GM21526 (cell line): Measurements from ENCODE around the gene MCC.

Experiments used
- ATAC-seq: cut with Tn5 transposase; IDR thresholded peaks from one replicate; pipeline ENCODE4 v1.9.1; 2021; ENCODE audit warnings: moderate library complexity; ENCODE audit not compliant: unreplicated experiment, low FRiP score

Gene MCC

DNA sequence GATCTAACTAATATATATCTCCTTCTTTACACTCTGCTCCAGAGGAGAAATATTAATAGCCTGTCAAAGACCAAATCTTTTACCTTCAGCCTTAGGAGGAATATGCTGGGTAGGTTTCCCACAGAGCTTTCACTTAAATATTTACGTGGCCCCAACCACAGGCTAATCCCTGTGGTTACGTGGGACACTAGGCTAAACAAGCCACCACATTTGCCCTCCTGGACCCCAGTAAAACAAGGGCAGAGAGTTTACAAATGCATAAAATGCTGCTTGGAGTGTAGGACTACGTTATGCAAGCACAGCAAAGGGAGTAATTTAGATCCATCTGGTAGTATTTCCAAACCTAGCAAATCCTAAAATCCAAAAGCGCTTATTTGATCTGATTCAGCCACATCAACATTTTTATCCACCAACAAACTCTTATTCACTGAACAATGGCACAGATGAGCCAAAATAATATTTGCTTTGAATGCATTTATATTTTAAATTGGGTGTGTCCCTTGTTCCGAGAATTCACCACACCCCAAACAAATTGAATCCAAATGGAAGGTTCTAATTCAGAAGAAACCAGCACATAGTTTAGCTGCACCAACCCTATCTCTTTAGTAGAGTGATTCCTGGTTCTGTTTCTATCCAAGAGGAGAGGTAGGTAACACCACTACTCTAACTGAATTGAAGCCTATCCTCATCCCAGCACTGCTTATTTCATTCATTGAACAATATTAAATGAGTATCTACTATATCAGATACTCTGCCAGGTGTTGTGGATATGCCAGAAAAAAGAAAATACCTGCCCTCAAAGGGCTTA, 232.5 kb downstream of the MCC start:
- ATAC-seq: no peak

DNA sequence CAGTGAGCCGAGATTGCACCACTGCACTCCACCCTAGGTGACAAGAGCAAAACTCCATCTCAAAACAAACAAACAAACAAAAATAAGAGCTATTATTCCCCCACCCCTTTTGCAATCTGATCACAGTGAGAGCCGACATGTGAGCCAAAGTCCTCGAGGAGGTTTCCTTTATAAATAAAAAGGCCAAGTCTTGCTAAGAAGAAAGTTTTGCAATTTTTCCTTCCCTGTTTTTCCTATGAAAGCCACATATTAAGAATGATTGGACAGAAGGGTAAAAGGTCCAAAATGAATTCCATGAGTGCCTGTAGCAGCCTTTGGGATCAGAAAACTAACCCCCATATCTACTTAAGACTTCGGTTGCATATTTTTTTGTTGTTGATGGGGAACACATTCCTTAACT, 233.1 kb downstream of the MCC start:
- ATAC-seq: no peak

DNA sequence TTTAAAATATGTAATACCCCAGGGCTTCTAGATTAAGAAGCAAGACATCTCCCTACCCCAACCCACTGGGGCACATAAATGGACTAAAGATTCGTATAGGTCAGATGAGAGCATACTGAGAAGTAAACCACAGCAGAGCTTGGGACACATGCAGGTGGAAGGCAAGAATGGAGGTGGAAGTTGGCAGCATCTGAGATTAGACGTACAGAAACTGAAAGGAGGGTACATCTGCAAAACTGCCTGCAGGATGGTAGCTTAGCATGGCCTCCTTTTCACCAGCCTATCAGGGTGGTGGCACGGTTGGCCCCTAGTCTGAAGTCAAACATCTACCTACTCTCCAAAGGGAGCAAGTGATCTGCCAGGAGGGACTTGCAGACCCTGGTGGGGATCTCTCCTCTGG, 235.2 kb downstream of the MCC start:
- no peak for ATAC-seq

DNA sequence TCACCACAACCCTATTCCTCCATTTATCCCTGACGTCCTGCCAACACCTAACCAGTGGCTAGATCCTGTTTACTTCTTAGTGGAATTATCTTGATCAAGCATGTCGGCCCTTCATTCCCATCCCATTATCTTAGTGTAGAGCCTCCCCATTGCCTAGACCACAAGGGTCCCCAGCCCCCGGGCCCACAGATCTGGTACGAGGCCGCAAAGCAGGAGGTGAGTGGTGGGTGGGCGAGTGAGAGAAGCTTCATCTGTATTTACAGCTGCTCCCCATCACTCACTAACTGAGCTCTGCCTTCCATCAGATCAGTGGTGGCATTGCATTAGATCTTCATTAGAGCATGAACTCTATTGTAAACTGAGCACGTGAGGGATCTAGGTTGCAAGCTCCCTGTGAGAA, 236.2 kb downstream of the MCC start:
- ATAC-seq: no peak

DNA sequence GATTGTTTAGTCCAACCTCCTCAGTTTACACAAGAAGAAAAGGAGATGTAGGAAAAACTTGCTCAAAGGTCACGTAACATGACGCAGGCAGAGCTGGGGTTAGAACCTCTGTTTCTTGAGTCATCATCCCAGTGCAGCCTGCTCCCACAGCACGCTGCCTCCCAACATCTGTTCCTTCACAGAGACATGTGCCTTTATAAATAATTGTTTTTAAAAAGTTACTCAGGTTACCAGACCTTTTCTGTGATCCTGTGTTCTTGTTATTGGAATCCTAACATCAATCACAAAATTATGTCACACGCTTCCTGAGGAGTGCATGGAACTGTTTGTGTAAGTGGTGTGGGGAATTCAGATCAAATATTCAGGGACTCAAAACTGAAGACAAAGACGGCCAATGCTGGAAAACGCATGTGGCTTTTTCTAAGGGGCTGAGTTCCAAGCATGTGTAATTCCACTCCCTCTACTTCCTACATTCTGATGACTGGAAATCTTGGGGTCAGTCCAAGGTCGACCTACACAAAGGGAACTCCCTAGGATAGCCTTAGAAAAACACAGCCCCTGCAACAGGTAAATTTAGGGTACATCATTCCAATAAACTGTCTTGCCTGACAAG, 237.8 kb downstream of the MCC start:
- no peak for ATAC-seq

DNA sequence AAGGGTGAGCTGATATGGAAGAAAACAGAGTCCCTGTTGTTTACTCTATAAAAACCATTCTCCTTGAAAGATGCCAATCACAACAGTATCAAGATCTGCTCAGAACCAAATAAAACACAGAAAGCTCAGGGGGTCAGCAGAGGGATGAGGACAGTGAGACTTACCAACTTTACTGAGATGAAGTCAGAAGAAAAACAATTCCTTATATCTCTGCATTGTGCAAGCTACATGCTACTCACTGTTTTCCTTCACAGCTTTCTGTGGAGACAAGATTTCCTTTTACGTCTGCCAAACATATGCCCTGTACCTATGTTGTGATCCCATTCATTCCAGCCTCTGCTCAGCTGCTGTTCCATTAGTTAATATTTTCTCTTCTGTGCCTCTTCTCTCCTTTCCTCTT, 239.0 kb downstream of the MCC start:
- ATAC-seq: no peak

DNA sequence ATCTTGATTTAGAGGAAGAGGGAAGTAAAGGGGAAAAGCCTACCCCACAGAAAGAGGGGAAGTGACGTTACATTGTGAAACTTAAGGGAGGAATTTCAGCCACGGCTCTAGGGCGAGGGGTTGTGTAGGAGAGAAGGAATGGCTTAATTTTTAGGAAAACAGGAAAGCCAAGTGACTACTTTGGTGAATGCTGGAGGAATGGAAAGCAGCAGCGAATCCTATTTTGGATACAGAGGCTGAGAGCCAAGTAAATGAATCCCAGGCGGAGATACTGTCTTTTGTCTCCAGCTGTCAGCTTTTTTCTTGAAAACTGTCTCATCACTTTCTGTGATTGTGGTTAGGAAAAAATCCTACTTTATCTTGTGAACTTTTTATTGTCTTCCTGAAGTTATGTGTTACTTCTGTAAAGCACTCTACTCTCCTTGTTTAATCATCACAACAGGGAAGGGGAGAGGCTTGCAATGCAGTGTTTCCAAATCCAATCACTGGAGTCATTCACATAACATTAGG, 241.8 kb downstream of the MCC start:
- ATAC-seq: no peak

DNA sequence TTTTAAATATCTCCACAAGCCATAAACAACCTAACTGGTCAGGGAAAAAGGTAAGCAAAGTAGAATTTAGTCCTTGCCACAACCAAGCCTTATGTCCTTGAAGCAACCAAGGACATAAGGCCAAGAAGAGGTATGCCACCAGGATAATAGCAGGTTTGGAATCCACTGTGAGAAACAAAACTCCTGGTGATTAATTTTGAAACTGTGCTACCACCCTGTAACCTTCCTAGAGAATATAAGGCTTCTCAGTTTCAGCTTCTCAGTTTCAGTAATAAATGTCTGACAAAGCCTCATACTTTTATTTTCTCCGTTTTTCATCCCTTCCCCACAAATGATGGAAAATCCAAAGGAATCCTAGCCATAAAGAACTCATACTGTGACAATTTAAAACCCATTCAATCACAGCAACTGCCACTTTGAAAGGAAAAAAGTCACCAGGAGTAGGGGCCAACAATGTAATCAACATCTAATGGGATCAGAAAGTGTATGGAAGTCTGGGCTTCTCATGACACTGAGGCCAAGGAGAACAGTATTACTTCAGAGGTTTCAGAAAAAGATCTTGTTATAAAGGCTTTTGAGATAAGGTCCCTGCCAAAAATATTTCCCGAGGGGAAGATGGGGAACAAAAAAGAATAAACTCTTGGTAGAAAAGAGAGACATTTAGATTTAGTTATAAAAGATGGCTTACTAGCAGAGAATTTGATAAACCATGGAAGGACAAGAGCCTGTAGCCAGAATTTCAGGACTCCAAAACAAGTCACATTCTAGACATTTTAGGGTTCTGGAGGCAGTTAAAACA, 242.6 kb downstream of the MCC start:
- ATAC-seq: peak; percentile 50

DNA sequence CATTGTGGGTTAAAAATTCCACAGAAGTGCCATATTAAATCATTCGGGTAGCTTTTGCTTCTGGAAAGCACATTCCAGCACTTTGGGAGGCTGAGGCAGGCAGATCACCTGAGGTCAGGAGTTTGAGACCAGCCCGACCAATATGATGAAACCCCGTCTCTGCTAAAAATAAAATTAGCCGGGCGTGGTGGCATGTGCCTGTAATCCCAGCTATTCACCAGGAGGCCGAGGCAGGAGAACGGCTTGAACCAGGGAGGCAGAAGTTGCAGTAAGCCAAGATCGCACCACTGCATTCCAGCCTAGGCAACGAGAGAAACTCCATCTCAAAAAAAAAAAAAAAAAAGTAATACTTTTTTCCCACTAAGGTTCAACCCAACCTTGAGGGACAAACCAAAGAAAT, 243.3 kb downstream of the MCC start:
- no peak for ATAC-seq

DNA sequence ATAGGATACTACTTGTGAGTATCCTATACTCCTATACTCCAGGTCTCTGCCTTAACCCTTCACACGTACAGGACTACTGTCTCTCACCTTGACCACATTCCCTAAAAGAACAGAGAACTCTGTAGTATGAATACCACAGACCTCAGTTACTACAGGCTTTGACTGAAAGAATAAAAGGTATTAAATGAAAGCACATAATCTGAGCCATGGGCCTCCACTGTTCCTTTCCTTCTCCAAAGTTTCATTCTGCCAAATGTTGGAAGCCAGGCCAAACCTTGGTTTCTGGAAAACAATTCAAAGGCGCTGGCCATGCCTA, 244.9 kb downstream of the MCC start:
- ATAC-seq: no peak

DNA sequence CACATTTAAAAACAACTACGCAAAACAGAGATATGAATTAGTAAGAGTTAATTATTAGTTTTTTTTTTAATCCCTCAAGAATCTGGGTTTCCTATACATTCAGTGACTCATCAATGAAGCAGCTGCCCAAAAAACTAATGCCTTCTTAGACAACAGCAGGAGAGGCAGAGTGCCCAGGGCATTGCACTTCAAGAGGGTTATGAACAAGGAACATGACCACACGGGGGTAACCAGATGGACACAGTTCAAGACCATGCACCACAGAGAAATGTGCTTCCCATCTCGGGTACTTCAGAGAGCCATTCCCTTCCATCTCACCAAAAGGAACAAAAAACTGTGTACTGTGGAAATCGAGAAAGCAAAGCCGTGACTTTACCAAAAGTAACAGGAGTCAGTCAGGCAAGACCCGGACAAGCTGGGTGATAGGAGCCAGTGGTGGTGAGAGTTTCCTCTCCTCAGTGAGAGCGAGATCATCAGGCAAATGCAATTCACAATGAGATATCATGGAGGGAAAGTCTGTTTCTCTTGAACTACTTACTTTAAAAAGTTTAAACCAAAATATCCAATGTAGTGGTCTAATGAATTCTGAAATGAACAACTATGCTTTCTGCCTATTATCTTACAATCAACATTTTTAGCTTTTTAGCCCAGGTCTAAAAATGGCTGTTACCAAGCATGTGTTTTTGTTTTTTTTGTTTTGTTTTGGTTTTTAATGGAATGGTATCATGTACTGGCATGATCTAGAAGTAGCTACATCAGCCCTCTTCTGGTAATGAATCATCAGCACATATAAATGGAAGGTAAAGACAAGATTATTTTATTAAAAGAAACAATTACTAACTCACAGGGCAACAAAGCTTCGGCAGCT, 245.5 kb downstream of the MCC start:
- no peak for ATAC-seq

DNA sequence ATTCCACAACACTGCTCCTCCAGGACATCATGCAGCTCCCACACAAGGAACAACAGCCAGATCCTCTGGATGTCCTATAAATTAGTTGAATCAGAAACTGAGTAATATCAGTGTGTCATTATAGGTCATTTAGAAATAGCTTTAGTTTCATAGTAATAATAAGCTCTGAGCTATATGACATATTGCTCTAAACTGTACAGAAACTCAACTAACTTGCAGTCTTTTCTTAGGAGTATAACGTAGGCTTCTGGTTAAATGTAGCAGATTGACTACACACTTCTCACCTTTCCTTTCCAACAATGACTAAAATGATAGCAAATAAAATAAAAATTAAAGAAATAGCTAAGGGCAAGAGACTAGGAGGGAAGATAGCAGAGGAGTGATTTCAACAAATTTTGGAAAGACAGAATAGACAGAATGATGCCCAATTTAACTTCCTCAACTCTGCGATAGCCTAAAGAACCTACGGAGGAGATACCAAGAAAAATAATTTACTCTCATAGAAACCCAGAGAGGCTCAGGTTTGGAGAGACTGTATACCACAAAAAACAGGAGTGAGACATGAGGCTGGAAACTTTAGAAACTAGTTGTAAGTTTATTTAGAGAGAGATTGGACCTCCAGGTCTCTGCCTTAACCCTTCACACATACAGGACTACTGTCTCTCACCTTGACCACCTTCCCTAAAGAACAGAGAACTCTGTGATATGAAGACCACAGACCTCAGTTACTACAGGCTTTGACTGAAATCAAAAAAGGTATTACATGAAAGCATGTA, 247.1 kb downstream of the MCC start:
- no peak for ATAC-seq

DNA sequence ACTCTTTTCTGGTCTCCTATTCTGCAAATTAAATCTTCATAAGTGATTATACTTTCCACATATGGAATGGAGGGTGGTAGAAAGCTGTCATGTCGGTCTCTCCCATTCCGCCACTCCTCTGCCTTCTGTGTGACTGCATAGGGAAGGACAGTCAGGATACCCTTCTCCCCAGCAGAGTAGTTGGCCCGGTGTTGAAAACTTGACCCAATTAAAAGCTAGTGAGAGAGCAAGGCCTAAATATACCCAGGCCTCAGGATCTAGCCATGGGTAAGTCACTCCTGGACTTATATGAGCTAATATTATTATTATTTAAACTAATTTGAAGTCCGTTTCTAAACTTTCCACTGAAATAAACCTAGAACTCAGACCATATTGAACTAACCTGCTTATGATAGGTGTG, 248.2 kb downstream of the MCC start:
- no peak for ATAC-seq

DNA sequence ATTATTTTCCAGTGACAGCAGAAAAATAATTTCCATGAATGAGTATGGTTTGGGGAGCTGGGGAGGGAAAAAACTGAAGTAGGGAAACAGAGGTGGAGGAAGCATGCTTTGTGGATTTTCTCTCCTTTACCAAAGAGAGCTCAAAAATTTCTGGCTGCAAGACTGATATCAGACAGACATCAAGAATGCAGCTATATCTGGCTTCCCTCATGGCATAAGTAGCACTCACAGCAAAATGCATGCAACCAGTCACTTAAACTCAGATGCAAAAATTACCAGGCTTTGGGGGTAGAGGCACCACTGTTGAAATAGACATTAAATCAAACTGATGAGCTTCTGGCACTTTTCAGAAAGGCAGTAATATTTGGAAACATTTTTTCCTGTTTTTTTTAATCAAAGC, 250.4 kb downstream of the MCC start:
- no peak for ATAC-seq

DNA sequence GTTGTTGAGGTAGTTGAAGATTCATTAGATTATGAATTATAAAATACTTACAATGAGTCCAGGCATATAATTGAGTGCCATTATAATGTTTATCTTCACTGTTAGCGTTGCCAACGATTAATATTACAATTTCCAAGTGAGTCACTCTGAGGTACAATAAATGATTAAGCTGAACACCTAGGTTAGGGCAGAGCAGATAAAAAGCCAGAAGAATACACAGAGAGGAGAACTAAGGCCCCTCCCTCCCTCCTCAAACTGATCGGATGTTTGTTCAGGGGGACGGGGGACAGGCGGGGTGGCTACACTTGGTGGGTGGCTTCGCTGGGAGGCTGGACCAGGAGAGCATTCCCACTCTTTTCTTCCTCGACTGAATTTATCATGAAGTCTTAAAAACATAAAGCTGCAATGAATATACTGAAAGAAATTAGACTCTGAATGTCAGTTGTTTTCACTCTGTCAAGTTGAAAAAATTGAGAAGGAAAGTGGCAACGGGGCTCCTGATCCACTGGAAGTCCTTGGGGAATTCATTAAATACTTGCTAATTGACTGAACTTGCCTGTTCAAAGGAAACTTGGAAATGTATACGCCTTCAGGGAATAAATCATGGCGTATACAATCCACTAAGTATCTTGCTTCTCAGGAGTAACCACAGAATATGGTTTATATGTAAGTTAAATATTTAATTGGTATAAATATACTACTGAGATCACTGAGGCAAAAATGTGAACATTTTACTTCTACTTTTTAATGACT, 251.5 kb downstream of the MCC start:
- ATAC-seq: no peak

DNA sequence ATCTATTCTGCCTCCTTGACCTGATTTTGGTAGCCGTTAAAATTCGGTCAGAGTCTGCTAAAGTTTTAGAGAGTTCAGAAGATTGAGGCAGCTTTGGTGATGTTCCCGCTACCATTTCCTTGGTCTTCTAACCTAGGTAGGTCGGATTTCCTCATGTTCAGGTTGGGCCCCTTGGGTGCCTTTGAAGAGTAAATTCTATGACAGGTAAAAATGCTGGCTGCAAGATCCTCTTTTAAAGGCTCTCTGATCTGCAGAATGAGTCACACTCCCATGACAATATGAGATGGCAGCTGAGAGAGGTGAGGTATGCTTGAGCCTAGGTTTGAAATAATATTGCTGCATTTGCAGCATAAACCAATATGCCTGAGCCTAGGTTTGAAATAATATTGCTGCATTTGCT, 252.4 kb downstream of the MCC start:
- ATAC-seq: no peak

DNA sequence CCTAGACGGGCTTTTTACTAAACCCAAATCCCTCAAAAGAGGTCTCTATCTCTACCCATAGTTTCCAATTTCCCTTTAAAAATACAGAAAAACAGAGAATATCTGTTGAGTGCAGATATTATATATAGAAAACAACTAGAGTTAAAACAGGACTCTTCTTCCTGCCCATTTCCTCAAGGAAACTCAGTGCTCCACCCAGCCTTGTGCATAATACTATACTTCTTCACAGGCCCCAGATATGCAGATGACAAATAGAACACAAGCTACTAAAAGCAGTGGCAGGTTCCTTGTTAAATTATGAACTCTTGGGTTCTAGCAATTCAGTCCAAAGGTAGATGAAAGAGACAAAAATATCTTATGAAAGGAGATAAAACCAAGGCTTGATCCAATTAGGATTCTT, 253.7 kb downstream of the MCC start:
- no peak for ATAC-seq

DNA sequence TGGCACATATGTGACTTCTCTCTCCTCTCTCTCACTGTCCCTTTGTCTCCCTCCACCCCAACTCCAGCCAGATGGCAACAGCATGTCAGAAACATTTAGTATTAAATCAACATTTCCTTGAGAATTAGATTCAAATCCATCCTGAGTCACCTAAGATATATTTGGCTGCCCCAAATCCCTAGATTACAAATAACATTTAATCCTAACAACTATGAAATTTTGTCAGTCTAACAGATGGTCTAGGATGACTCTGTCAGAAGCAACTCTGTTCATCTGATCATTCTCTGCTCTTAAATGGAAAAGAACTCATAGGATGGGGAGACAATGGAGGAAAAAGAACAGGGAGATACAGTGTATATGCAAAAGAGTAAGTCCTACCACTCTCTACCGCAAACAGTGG, 254.6 kb downstream of the MCC start:
- ATAC-seq: no peak

DNA sequence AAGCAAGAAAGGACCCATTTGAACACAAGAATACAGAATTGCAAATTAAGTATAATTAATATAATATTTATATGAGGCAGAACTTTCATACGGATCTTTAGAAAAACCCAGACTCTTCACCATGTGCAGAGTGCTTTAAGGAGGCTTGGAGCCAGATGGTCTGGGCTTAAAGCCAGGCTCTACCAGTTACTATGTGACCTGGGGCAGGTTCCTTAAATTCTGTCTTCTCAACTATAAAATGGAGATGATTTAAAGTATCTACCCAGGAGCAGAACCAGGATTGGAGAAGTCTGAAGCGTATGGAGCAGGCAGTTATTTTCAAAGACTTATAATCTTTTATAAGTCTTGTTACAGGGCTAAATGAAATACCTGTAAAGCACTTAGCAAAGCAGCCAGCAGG, 255.6 kb downstream of the MCC start:
- ATAC-seq: no peak
